Small intestine (tissue), 7 donors: ENCODE data around the gene CPT2. TPM values are rescaled to one million over a fixed set of nuclear protein-coding genes. Genes with fewer than 3 reads are reported as not detected.

Experiments used
- DNase-seq, 2 donors: peaks; one replicate each; pipeline versions ENCODE4 v3.0.0 to v3.0.0-alpha.2; 2013
- FAIRE-seq: peaks from 2 replicates; lab custom pipeline; 2012; peaks lifted over from hg19 to GRCh38; lab: Jason Lieb, UNC
- H3K27ac ChIP-seq, 3 donors: one replicate each; pipeline ENCODE4 v1.5.1; 2013; ENCODE audit warnings: low read length in 2 of 3, mild to moderate bottlenecking in 2 of 3, control low read depth in 1 of 3, inconsistent platforms in 1 of 3, low read depth in 1 of 3, moderate library complexity in 1 of 3
- H3K27me3 ChIP-seq, 3 donors: one replicate each; pipeline ENCODE4 v1.6.1; 2013; ENCODE audit warnings: low read length in 3 of 3, inconsistent platforms in 1 of 3; ENCODE audit not compliant: control insufficient read depth in 3 of 3, insufficient read depth in 3 of 3
- H3K36me3 ChIP-seq, 3 donors: one replicate each; pipeline ENCODE4 v1.6.1; 2013; ENCODE audit warnings: low read length in 3 of 3, inconsistent platforms in 1 of 3, low read depth in 1 of 3, mild to moderate bottlenecking in 1 of 3, moderate library complexity in 1 of 3; ENCODE audit not compliant: control insufficient read depth in 3 of 3, insufficient read depth in 2 of 3
- H3K4me1 ChIP-seq, 3 donors: one replicate each; pipeline ENCODE4 v1.6.1; 2013; ENCODE audit warnings: low read length in 2 of 3, inconsistent platforms in 1 of 3, low read depth in 1 of 3, mild to moderate bottlenecking in 1 of 3, moderate library complexity in 1 of 3; ENCODE audit not compliant: control insufficient read depth in 3 of 3, insufficient read depth in 2 of 3
- H3K4me3 ChIP-seq, 3 donors: one replicate each; pipeline ENCODE4 v1.5.1; 2013; ENCODE audit warnings: low read length in 3 of 3, control low read depth in 1 of 3, inconsistent platforms in 1 of 3, low read depth in 1 of 3, mild to moderate bottlenecking in 1 of 3, moderate library complexity in 1 of 3
- H3K9me3 ChIP-seq, 2 donors: one replicate each; pipeline ENCODE4 v1.6.1; 2013; ENCODE audit warnings: low read depth in 1 of 2, low read length in 1 of 2; ENCODE audit not compliant: control insufficient read depth in 2 of 2, insufficient read depth in 1 of 2
- WGBS, 3 donors: extraction: QIAGEN DNeasy Blood & Tissue Kit; methylation state at CpG; one replicate each; pipeline ENCODE4 v1.1.7; 2013; 5-methylcytosine and 5-hydroxymethylcytosine counted together
- polyA plus RNA-seq, 4 donors: library from polyadenylated mRNA; stranded (reverse) in 3 of 4; unstranded in 1 of 4; fragments of 200-250 nt in 3 of 4; fragments of 120-200 nt in 1 of 4; gene quantifications; one replicate each; pipeline versions ENCODE4 v1.2.1 to v1.2.3, GENCODE V29; 2013
- donor health status: healthy with polysubstance abuse.
- donor health status: control.
- donor health status: control.
- donor health status: Bipolar disorder and iron deficiency.
- donor health status: healthy.

The CPT2 gene
- polyA plus RNA-seq, 4 donors: 28.1 to 37.4 (median 35.3) TPM

GRCh38 chr1:53238197-53239155, 41.9 kb downstream of the CPT2 start, which contains the start of gene MAGOH:
Gene MAGOH (minus strand): TSS chr1:53238518. CDS start chr1:53238448, 70 bp downstream.
- H3K36me3 ChIP-seq: peaks cover 6 to 12% (median 11%) of the 10 kb centered on the region in 3 donors
- H3K27me3 ChIP-seq: no peaks in the 10 kb centered on the region
- DNase-seq: peak; percentile 97 to 99
- H3K27ac ChIP-seq: peak within 1 kb of the TSS; percentile 71 to 78 (median 73)
- FAIRE-seq: no peak
- no peaks in the 10 kb centered on the region for H3K9me3 ChIP-seq
- peaks cover 3 to 19% (median 9%) of the 10 kb centered on the region in 3 donors for H3K4me1 ChIP-seq
- WGBS, 3 donors: 4 to 6% (median 6%) methylated on average over 64 of the region's 64 CpGs
- peak within 1 kb of the TSS; percentile 70 to 98 (median 94) for H3K4me3 ChIP-seq

GRCh38 chr1:53241828-53242227, 45.2 kb downstream of the CPT2 start:
- Histone ChIP-seq H3K4me1 (peaks cover 6 to 24% (median 6%) of the 10 kb centered on the region in 3 donors), H3K27ac (no peak overlapping the region), H3K9me3 (no peaks in the 10 kb centered on the region), H3K27me3 (no peaks in the 10 kb centered on the region), H3K36me3 (no peaks in the 10 kb centered on the region), H3K4me3 (no peak overlapping the region)
- FAIRE-seq (no peak), DNase-seq (no peak)
- 85 to 96% (median 95%) methylated on average over 2 of the region's 2 CpGs for WGBS, 3 donors

GRCh38 chr1:53242381-53242780, 45.8 kb downstream of the CPT2 start:
- Histone ChIP-seq H3K4me3 (no peak overlapping the region), H3K27ac (no peak overlapping the region), H3K9me3 (no peaks in the 10 kb centered on the region), H3K36me3 (no peaks in the 10 kb centered on the region), H3K27me3 (no peaks in the 10 kb centered on the region), H3K4me1 (peaks cover 6 to 20% (median 6%) of the 10 kb centered on the region in 3 donors)
- FAIRE-seq (no peak), DNase-seq (no peak)
- WGBS, 3 donors: 81 to 95% (median 87%) methylated on average over 4 of the region's 4 CpGs

- peaks cover 1 to 20% (median 3%) of the 10 kb centered on the region in 3 donors for H3K4me1 ChIP-seq
- no peak overlapping the region for H3K4me3 ChIP-seq
- no peaks in the 10 kb centered on the region for H3K36me3 ChIP-seq
- H3K27me3 ChIP-seq: no peaks in the 10 kb centered on the region
- 20 to 45% (median 33%) methylated on average over 4 of the region's 4 CpGs for WGBS, 3 donors
- peak in 1 of 2 donors; percentile 39 for DNase-seq
- no peak for FAIRE-seq
- no peaks in the 10 kb centered on the region for H3K9me3 ChIP-seq
- H3K27ac ChIP-seq: peak overlapping the region in 1 of 3 donors; percentile 63
Measured at GRCh38 chr1:53244141-53244540, 47.5 kb downstream of the CPT2 start.

- WGBS, 3 donors: 79 to 92% (median 90%) methylated on average over 4 of the region's 4 CpGs
- H3K4me3 ChIP-seq: no peak overlapping the region
- DNase-seq: no peak
- H3K27me3 ChIP-seq: no peaks in the 10 kb centered on the region
- H3K27ac ChIP-seq: no peak overlapping the region
- no peak for FAIRE-seq
- H3K36me3 ChIP-seq: no peaks in the 10 kb centered on the region
- H3K9me3 ChIP-seq: no peaks in the 10 kb centered on the region
- H3K4me1 ChIP-seq: peaks cover 0 to 31% (median 3%) of the 10 kb centered on the region in 3 donors
Measured at GRCh38 chr1:53246261-53247134, 49.9 kb downstream of the CPT2 start.

GRCh38 chr1:53249706-53250105, 53.1 kb downstream of the CPT2 start:
- Histone ChIP-seq H3K36me3 (peaks cover 0 to 2% (median 0%) of the 10 kb centered on the region in 3 donors), H3K4me3 (no peak overlapping the region), H3K4me1 (peaks cover 0 to 25% (median 0%) of the 10 kb centered on the region in 3 donors), H3K9me3 (no peaks in the 10 kb centered on the region), H3K27ac (peak overlapping the region in 1 of 3 donors; percentile 20), H3K27me3 (no peaks in the 10 kb centered on the region)
- WGBS, 3 donors: 22 to 48% (median 35%) methylated on average over 3 of the region's 3 CpGs
- FAIRE-seq (no peak), DNase-seq (peak; percentile 69 to 76)

GRCh38 chr1:53250325-53250724, 53.7 kb downstream of the CPT2 start:
- no peaks in the 10 kb centered on the region for H3K27me3 ChIP-seq
- FAIRE-seq: no peak
- DNase-seq: no peak
- H3K9me3 ChIP-seq: no peaks in the 10 kb centered on the region
- H3K4me3 ChIP-seq: no peak overlapping the region
- H3K36me3 ChIP-seq: peaks cover 0 to 2% (median 0%) of the 10 kb centered on the region in 3 donors
- WGBS, 3 donors: 86 to 93% (median 92%) methylated on average over 4 of the region's 4 CpGs
- H3K4me1 ChIP-seq: peaks cover 0 to 25% (median 0%) of the 10 kb centered on the region in 3 donors
- peak overlapping the region in 1 of 3 donors; percentile 20 for H3K27ac ChIP-seq
